Liver (tissue), 9 donors: ENCODE measurements around the gene TAF4. TPM values are rescaled to one million over a fixed set of nuclear protein-coding genes. Genes with fewer than 3 reads are reported as not detected.

ENCODE experiments used
- DNase-seq: peaks from one replicate; pipeline ENCODE4 v3.0.0-alpha.2; 2017; ENCODE audit warnings: low spot score
- H3K27ac ChIP-seq, 2 donors: one replicate each; pipeline ENCODE4 v1.7.0; 2013; ENCODE audit warnings: inconsistent platforms in 2 of 2, low read length in 2 of 2, control low read depth in 1 of 2, low read depth in 1 of 2, mild to moderate bottlenecking in 1 of 2
- H3K27me3 ChIP-seq, 4 donors: one replicate each; pipeline versions ENCODE4 v1.6.1 to v1.7.0; 2013; ENCODE audit warnings: low read length in 3 of 4, inconsistent platforms in 1 of 4, mild to moderate bottlenecking in 1 of 4, moderate library complexity in 1 of 4; ENCODE audit not compliant: control insufficient read depth in 4 of 4, insufficient read depth in 4 of 4
- H3K36me3 ChIP-seq, 4 donors: one replicate each; pipeline versions ENCODE4 v1.6.1 to v1.7.0; 2013; ENCODE audit warnings: low read length in 3 of 4, mild to moderate bottlenecking in 3 of 4, low read depth in 1 of 4, moderate library complexity in 1 of 4; ENCODE audit not compliant: control insufficient read depth in 4 of 4, insufficient read depth in 3 of 4
- H3K4me1 ChIP-seq, 4 donors: one replicate each; pipeline versions ENCODE4 v1.6.1 to v1.7.0; 2013; ENCODE audit warnings: low read length in 3 of 4, mild to moderate bottlenecking in 3 of 4, moderate library complexity in 1 of 4; ENCODE audit not compliant: control insufficient read depth in 4 of 4, insufficient read depth in 4 of 4
- H3K4me3 ChIP-seq, 3 donors: one replicate each; pipeline versions ENCODE4 v1.6.1 to v1.7.0; 2013; ENCODE audit warnings: low read length in 3 of 3, control low read depth in 1 of 3, low read depth in 1 of 3, mild to moderate bottlenecking in 1 of 3
- H3K9ac ChIP-seq, 2 donors: one replicate each; pipeline ENCODE4 v1.7.0; 2013; ENCODE audit warnings: low read length in 2 of 2, mild to moderate bottlenecking in 2 of 2, moderate library complexity in 2 of 2, control low read depth in 1 of 2, low read depth in 1 of 2
- H3K9me3 ChIP-seq, 4 donors: one replicate each; pipeline versions ENCODE4 v1.6.1 to v1.7.0; 2013; ENCODE audit warnings: low read length in 3 of 4; ENCODE audit not compliant: control insufficient read depth in 4 of 4
- EGR1 ChIP-seq, 2 donors: IDR thresholded peaks; 2 replicates each; pipeline ENCODE4 v1.6.1; 2016 to 2018; ENCODE audit warnings: antibody characterized with exemption in 2 of 2, low read depth in 2 of 2
- FOXA1 ChIP-seq: IDR thresholded peaks from 2 replicates; pipeline ENCODE4 v1.6.1; 2016; ENCODE audit warnings: antibody characterized with exemption
- HNF4A ChIP-seq, 2 donors: conservative IDR thresholded peaks; 2 replicates each; pipeline ENCODE4 v1.6.1; 2016; ENCODE audit warnings: antibody characterized with exemption in 2 of 2, mild to moderate bottlenecking in 2 of 2
- HNF4G ChIP-seq: IDR thresholded peaks from 2 replicates; pipeline ENCODE4 v1.6.1; 2016; ENCODE audit warnings: antibody characterized with exemption
- JUND ChIP-seq, 2 donors: IDR thresholded peaks; 2 replicates each; pipeline ENCODE4 v1.6.1; 2016; ENCODE audit warnings: antibody characterized with exemption in 2 of 2
- NR2F2 ChIP-seq: IDR thresholded peaks from 2 replicates; pipeline ENCODE4 v1.6.1; 2016; ENCODE audit warnings: antibody characterized with exemption
- RAD21 ChIP-seq, 2 donors: IDR thresholded peaks; 2 replicates each; pipeline ENCODE4 v1.6.1; 2016; ENCODE audit warnings: antibody characterized with exemption in 2 of 2, mild to moderate bottlenecking in 2 of 2
- SP1 ChIP-seq: IDR thresholded peaks from 2 replicates; pipeline ENCODE4 v1.6.1; 2018; ENCODE audit warnings: antibody characterized with exemption, mild to moderate bottlenecking
- TAF1 ChIP-seq: conservative IDR thresholded peaks from 2 replicates; pipeline ENCODE4 v1.6.1; 2016; ENCODE audit warnings: antibody characterized with exemption, mild to moderate bottlenecking
- WGBS: extraction: QIAGEN DNeasy Blood & Tissue Kit; methylation state at CpG from one replicate; pipeline ENCODE4 v1.1.7; 2013; 5-methylcytosine and 5-hydroxymethylcytosine counted together
- polyA plus RNA-seq, 2 donors: library from polyadenylated mRNA; stranded (reverse) in 1 of 2; unstranded in 1 of 2; fragments of 200-250 nt in 1 of 2; fragments of >200 nt in 1 of 2; fragmentation: Nextera tagmentation in 1 of 2; extraction: Ambion mirVana in 1 of 2; gene quantifications; one replicate each; pipeline versions ENCODE4 v1.2.1 to v1.2.3, GENCODE V29; 2013 to 2015
- total RNA-seq, 2 donors: library from RNA; depleted of rRNA; stranded (reverse); fragments of >200 nt; gene quantifications; one replicate each; pipeline ENCODE4 v1.2.3, GENCODE V29; 2014
- TF ChIP-seq, protein P1 (sequence below): IDR thresholded peaks from 2 replicates; pipeline ENCODE4 v1.6.1; 2016; ENCODE audit warnings: antibody characterized with exemption
- TF ChIP-seq, protein P2 (sequence below): fragments of 150-350 bp; IDR thresholded peaks from 2 replicates; pipeline ENCODE4 v1.5.1; 2017; ENCODE audit warnings: improper control_type of control experiment, low read depth, low read length; ENCODE audit not compliant: missing input control
- TF ChIP-seq, protein P3 (sequence below): IDR thresholded peaks from 2 replicates; pipeline ENCODE4 v1.6.1; 2016; ENCODE audit warnings: antibody characterized with exemption, mild to moderate bottlenecking
- TF ChIP-seq, protein P4 (sequence below): IDR thresholded peaks from 2 replicates; pipeline ENCODE4 v1.6.1; 2016; ENCODE audit warnings: antibody characterized with exemption
- donor health status: healthy.
- donor health status: healthy.
- donor health status: healthy.
- donor health status: healthy.
- donor health status: healthy.

The TAF4 gene
- total and polyA plus RNA-seq, 4 donors, result 2.0 to 11.8 (median 5.6) TPM

DNA sequence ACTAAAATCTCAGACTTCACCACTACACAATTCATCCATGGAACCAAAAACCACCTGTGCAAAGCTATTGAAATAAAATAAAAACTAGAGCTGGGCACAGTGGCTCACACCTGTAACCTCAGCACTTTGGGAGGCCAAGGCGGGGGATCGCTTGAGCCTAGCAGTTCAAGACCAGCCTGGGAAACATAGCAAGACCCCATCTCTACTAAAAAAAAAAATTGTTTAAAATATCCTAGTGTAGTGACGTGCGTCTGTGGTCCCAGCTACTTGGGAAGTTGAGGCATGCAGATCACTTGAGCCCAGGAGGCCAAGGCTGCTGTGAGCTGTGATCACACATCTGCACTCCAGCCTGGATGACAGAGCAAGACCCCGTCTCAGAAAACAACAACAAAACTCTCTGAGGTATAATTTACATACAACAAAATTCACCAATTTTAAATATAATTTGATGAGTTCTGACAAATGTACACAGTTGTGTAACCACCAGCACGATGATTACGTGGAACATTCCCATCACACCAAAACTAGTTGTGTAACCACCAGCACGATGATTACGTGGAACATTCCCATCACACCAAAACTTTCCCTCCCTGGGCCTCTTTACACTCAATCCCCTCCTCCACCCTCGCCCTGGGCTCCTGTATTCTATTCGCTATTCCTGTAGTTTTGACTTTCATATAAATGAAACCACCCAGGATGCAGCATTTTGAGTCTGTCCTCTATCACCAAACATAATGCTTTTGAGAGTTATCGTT is 107.5 kb downstream of the TAF4 start:
- no peak for DNase-seq
- Histone ChIP-seq H3K36me3 (no peaks in the 10 kb centered on the region), H3K4me1 (no peaks in the 10 kb centered on the region), H3K27me3 (no peaks in the 10 kb centered on the region), H3K9ac (no peak overlapping the region), H3K27ac (no peak overlapping the region), H3K9me3 (no peaks in the 10 kb centered on the region), H3K4me3 (no peak overlapping the region)
- TF ChIP-seq NR2F2, result no peak
- TF ChIP-seq EGR1 (IDR thresholded peaks at IDR 0.05; ENCODE audit: low read depth in 2 of 2), result no peak
- no peak for TF ChIP-seq FOXA1
- TF ChIP-seq, protein P1, sequence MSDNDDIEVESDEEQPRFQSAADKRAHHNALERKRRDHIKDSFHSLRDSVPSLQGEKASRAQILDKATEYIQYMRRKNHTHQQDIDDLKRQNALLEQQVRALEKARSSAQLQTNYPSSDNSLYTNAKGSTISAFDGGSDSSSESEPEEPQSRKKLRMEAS, result no peak
- no peak for TF ChIP-seq TAF1
- TF ChIP-seq HNF4G, result no peak
- no peak for TF ChIP-seq SP1
- TF ChIP-seq, protein P2, sequence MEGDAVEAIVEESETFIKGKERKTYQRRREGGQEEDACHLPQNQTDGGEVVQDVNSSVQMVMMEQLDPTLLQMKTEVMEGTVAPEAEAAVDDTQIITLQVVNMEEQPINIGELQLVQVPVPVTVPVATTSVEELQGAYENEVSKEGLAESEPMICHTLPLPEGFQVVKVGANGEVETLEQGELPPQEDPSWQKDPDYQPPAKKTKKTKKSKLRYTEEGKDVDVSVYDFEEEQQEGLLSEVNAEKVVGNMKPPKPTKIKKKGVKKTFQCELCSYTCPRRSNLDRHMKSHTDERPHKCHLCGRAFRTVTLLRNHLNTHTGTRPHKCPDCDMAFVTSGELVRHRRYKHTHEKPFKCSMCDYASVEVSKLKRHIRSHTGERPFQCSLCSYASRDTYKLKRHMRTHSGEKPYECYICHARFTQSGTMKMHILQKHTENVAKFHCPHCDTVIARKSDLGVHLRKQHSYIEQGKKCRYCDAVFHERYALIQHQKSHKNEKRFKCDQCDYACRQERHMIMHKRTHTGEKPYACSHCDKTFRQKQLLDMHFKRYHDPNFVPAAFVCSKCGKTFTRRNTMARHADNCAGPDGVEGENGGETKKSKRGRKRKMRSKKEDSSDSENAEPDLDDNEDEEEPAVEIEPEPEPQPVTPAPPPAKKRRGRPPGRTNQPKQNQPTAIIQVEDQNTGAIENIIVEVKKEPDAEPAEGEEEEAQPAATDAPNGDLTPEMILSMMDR, result no peak
- 89% methylated on average over 12 of the region's 12 CpGs for WGBS

DNA sequence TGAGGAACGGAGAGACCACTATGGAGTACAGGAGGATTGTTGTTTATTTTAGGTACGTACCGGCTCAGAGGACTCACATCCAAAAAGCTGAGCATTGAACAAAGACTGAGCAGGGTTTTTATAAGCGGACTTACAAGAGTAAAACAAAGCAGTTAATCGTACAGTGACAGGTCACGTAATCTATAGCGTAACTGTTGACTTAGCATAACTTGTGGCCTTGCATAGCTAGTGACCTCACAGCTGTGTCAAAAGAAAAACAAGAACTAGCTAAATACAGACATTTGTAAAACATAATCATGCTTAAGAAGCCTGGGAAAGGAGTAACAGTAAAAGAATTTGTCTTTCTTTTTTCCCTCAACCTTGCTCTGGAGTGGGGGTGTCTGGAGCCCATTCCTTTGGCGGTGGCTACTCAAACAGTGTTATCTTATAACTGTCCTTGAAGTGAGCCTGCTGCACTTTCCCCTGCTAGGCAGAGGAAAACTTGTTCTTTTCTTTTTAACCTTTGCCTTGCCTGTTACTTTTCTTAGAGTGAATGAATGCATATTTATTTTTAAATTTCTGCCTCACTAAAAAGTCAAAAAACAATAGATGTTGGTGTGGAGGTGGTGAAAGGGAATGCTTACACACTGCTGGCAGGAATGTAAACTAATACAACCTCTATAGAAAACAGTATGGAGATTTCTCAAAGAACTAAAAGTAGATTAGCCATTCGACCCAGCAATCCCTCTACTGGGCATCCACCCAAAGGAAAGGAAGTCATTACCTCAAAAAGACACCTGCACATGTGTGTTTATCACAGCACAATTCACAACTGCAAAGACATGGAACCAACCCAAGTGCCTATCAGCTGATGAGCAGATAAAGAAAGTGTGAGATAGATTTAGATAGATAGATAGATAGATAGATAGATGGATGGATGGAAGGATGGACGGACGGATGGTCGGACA is 109.0 kb downstream of the TAF4 start:
- no peak overlapping the region for H3K27ac ChIP-seq
- no peaks in the 10 kb centered on the region for H3K4me1 ChIP-seq
- H3K4me3 ChIP-seq, result no peak overlapping the region
- H3K9me3 ChIP-seq, result no peaks in the 10 kb centered on the region
- H3K36me3 ChIP-seq, result no peaks in the 10 kb centered on the region
- H3K27me3 ChIP-seq, result no peaks in the 10 kb centered on the region
- DNase-seq, result no peak
- TF ChIP-seq, protein P3, sequence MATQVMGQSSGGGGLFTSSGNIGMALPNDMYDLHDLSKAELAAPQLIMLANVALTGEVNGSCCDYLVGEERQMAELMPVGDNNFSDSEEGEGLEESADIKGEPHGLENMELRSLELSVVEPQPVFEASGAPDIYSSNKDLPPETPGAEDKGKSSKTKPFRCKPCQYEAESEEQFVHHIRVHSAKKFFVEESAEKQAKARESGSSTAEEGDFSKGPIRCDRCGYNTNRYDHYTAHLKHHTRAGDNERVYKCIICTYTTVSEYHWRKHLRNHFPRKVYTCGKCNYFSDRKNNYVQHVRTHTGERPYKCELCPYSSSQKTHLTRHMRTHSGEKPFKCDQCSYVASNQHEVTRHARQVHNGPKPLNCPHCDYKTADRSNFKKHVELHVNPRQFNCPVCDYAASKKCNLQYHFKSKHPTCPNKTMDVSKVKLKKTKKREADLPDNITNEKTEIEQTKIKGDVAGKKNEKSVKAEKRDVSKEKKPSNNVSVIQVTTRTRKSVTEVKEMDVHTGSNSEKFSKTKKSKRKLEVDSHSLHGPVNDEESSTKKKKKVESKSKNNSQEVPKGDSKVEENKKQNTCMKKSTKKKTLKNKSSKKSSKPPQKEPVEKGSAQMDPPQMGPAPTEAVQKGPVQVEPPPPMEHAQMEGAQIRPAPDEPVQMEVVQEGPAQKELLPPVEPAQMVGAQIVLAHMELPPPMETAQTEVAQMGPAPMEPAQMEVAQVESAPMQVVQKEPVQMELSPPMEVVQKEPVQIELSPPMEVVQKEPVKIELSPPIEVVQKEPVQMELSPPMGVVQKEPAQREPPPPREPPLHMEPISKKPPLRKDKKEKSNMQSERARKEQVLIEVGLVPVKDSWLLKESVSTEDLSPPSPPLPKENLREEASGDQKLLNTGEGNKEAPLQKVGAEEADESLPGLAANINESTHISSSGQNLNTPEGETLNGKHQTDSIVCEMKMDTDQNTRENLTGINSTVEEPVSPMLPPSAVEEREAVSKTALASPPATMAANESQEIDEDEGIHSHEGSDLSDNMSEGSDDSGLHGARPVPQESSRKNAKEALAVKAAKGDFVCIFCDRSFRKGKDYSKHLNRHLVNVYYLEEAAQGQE, result no peak
- TF ChIP-seq JUND (IDR thresholded peaks at IDR 0.05), result no peak
- TF ChIP-seq, protein P2, result no peak
- no peak for TF ChIP-seq NR2F2
- no peak for TF ChIP-seq RAD21 (IDR thresholded peaks at IDR 0.05)
- no peak for TF ChIP-seq EGR1 (IDR thresholded peaks at IDR 0.05; ENCODE audit: low read depth in 2 of 2)
- no peak for TF ChIP-seq HNF4A (conservative IDR thresholded peaks at IDR 0.05)
- TF ChIP-seq, protein P4, sequence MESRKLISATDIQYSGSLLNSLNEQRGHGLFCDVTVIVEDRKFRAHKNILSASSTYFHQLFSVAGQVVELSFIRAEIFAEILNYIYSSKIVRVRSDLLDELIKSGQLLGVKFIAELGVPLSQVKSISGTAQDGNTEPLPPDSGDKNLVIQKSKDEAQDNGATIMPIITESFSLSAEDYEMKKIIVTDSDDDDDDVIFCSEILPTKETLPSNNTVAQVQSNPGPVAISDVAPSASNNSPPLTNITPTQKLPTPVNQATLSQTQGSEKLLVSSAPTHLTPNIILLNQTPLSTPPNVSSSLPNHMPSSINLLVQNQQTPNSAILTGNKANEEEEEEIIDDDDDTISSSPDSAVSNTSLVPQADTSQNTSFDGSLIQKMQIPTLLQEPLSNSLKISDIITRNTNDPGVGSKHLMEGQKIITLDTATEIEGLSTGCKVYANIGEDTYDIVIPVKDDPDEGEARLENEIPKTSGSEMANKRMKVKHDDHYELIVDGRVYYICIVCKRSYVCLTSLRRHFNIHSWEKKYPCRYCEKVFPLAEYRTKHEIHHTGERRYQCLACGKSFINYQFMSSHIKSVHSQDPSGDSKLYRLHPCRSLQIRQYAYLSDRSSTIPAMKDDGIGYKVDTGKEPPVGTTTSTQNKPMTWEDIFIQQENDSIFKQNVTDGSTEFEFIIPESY, result no peak
- no peak overlapping the region for H3K9ac ChIP-seq
- WGBS, result 58% methylated on average over 12 of the region's 12 CpGs
